Upper lobe of right lung (tissue), 1 donor: ENCODE results near the gene C4orf51. TPM values are rescaled to one million over a fixed set of nuclear protein-coding genes. Genes with fewer than 3 reads are reported as not detected.

Experiments used
- ATAC-seq: fragments of 200-7000 bp; cut with Tn5 transposase; one replicate; pipeline ENCODE4 v1.9.1; 2020; ENCODE audit warnings: mild to moderate bottlenecking, moderate library complexity
- DNase-seq: peaks from one replicate; pipeline ENCODE4 v3.0.0-alpha.2; 2020
- H3K27ac ChIP-seq: fragments of 200-600 bp; one replicate; pipeline ENCODE4 v1.8.0; 2022
- H3K27me3 ChIP-seq: fragments of 200-600 bp; one replicate; pipeline ENCODE4 v1.8.0; 2022; ENCODE audit warnings: mild to moderate bottlenecking
- H3K36me3 ChIP-seq: fragments of 200-600 bp; one replicate; pipeline ENCODE4 v1.8.0; 2022
- H3K4me1 ChIP-seq: fragments of 200-600 bp; one replicate; pipeline ENCODE4 v1.8.0; 2022
- H3K4me3 ChIP-seq: fragments of 200-600 bp; one replicate; pipeline ENCODE4 v1.8.0; 2022; ENCODE audit warnings: mild to moderate bottlenecking
- H3K9me3 ChIP-seq: fragments of 200-600 bp; one replicate; pipeline ENCODE4 v1.8.0; 2022
- intact Hi-C: fragments of 100-400 bp; cut with DNase I; formaldehyde crosslinking; loops from one replicate; pipeline ENCODE4 v1.11.0; 2022
- total RNA-seq: library from RNA; stranded (reverse); fragmentation: NEBNext Ultra II Directional; extraction: Animal tissue kit (Norgen Biotek cat#: 25700); gene quantifications from one replicate; pipeline ENCODE4 v1.2.1, GENCODE V29; 2021
- TF ChIP-seq, protein P1 (sequence below): fragments of 200-600 bp; IDR thresholded peaks from one replicate; pipeline ENCODE4 v1.8.0; 2022; ENCODE audit warnings: antibody characterized with exemption
- donor health status: DM: no; HTN: yes; CAD: no; lungs with severe emphysema.

The C4orf51 gene
- total RNA-seq, 1 donor from 2014 or later = not detected

DNA sequence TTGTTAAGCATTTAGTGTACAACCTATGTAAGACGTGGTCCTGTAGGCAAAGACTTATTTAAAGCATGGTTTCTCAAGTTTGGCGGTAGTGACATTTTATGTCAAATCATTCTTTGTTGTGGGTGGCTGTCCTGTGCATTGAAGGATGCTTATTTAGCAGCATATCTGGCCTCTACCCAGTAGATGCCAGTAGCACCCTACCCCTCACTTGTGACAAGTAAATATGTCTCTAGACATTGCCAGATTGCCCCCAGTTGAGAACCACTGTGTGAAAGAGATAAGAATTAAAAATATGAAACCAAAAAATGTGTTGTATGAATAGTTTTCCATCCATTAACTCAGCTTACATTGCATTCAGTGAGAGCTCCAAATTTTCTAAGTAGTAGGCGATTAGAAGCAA lies 35.2 kb upstream of the C4orf51 start:
- no peak overlapping the region for H3K27ac ChIP-seq
- intact Hi-C loops = no loop called here
- no peaks in the 10 kb centered on the region for H3K4me1 ChIP-seq
- DNase-seq (no peak), ATAC-seq (no peak)
- TF ChIP-seq, protein P1, sequence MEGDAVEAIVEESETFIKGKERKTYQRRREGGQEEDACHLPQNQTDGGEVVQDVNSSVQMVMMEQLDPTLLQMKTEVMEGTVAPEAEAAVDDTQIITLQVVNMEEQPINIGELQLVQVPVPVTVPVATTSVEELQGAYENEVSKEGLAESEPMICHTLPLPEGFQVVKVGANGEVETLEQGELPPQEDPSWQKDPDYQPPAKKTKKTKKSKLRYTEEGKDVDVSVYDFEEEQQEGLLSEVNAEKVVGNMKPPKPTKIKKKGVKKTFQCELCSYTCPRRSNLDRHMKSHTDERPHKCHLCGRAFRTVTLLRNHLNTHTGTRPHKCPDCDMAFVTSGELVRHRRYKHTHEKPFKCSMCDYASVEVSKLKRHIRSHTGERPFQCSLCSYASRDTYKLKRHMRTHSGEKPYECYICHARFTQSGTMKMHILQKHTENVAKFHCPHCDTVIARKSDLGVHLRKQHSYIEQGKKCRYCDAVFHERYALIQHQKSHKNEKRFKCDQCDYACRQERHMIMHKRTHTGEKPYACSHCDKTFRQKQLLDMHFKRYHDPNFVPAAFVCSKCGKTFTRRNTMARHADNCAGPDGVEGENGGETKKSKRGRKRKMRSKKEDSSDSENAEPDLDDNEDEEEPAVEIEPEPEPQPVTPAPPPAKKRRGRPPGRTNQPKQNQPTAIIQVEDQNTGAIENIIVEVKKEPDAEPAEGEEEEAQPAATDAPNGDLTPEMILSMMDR = no peak
- peaks cover 28% of the 10 kb centered on the region for H3K36me3 ChIP-seq
- H3K4me3 ChIP-seq = no peak overlapping the region
- no peaks in the 10 kb centered on the region for H3K9me3 ChIP-seq
- H3K27me3 ChIP-seq = no peaks in the 10 kb centered on the region

- Histone ChIP-seq H3K9me3 (no peaks in the 10 kb centered on the region), H3K27ac (no peak overlapping the region), H3K4me1 (no peaks in the 10 kb centered on the region), H3K27me3 (no peaks in the 10 kb centered on the region), H3K4me3 (no peak overlapping the region), H3K36me3 (peaks cover 27% of the 10 kb centered on the region)
- no peak for ATAC-seq
- TF ChIP-seq, protein P1 = no peak
- no peak for DNase-seq
- intact Hi-C loops = no loop called here
Measured at GRCh38 chr4:145656156-145656555, 23.8 kb upstream of the C4orf51 start.

GRCh38 chr4:145660064-145660463 lies 19.9 kb upstream of the C4orf51 start:
- Histone ChIP-seq H3K4me3 (no peak overlapping the region), H3K36me3 (peaks cover 14% of the 10 kb centered on the region), H3K4me1 (peaks cover 7% of the 10 kb centered on the region), H3K9me3 (no peaks in the 10 kb centered on the region), H3K27ac (no peak overlapping the region), H3K27me3 (no peaks in the 10 kb centered on the region)
- intact Hi-C loops = no loop called here
- DNase-seq (no peak), ATAC-seq (no peak)
- TF ChIP-seq, protein P1 = no peak

GRCh38 chr4:145663194-145663593 lies 16.8 kb upstream of the C4orf51 start:
- intact Hi-C loops = no loop called here
- Histone ChIP-seq H3K36me3 (no peaks in the 10 kb centered on the region), H3K9me3 (no peaks in the 10 kb centered on the region), H3K27ac (no peak overlapping the region), H3K4me3 (no peak overlapping the region), H3K4me1 (peaks cover 7% of the 10 kb centered on the region), H3K27me3 (no peaks in the 10 kb centered on the region)
- ATAC-seq (peak; percentile 70), DNase-seq (no peak)
- TF ChIP-seq, protein P1 = no peak

- H3K4me3 ChIP-seq = no peak overlapping the region
- TF ChIP-seq, protein P1 = no peak
- intact Hi-C loops = no loop called here
Measured at GRCh38 chr4:145665773-145666172, 14.2 kb upstream of the C4orf51 start.

GRCh38 chr4:145670422-145670821 lies 9.5 kb upstream of the C4orf51 start:
- Histone ChIP-seq H3K27ac (no peak overlapping the region), H3K4me3 (no peak overlapping the region), H3K36me3 (no peaks in the 10 kb centered on the region), H3K4me1 (no peaks in the 10 kb centered on the region), H3K27me3 (no peaks in the 10 kb centered on the region), H3K9me3 (no peaks in the 10 kb centered on the region)
- intact Hi-C loops = no loop called here
- no peak for ATAC-seq
- TF ChIP-seq, protein P1 = no peak
- DNase-seq = no peak

More at GRCh38 chr4:145665773-145666172, 14.2 kb upstream of the C4orf51 start:
- no peak overlapping the region for H3K27ac ChIP-seq
- DNase-seq (no peak), ATAC-seq (no peak)
- no peaks in the 10 kb centered on the region for H3K27me3 ChIP-seq
- H3K4me1 ChIP-seq = peaks cover 7% of the 10 kb centered on the region
- H3K36me3 ChIP-seq = no peaks in the 10 kb centered on the region
- H3K9me3 ChIP-seq = no peaks in the 10 kb centered on the region
